Left hindlimb (tissue), 1 donor: ENCODE measurements around the gene PTPN14.
"Not testable (repeated sequence)": the region's sequence is repeated elsewhere in the genome, so short reads cannot be mapped to it uniquely, and the experiment has no call there.

Experiments used
- DNase-seq: peaks from one replicate; pipeline ENCODE4 v3.0.0-alpha.2; 2018

Gene PTPN14

DNA sequence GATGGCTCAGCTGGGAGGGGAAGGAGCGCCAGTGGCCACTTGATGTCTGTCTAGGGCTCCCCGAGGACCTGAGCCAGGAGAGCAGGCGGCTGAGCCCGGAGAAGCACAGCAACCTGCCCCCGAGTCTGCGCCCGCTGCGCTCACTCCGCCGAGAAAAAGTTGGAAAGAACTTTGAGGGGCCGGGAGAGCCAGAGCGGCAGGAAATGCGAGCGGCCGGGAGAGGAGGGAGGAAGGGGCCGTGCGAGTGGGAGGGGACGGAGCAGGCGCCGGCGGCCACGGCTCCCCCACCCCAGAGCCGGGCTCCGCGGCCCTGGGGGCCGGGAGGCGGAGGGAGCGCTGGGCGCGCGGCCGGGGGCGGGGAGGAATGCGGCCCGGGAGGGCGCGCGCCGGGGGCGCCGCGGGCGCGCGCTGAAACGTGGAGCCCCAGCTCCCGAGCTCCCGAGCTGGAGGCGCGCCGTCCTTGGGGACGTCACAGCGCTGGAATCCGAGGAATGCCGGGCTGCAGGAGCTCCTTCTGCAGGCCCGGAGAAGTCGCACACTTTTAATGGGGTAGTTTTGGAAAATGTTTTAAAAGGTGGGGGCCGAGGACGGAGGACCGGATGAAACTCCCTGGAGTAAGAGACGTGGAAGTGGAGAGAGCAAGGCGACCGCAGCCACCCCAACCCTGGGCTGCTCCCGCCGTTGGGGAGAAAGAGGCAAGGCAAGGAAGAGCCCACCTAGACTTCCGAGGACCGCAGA, at the start of gene PTPN14:
TSS of gene PTPN14 (minus strand) at position 167 of the 738 bp plus-strand sequence. CDS start 86,799 bp downstream, outside the sequence.
- DNase-seq: peak; percentile 95

DNA sequence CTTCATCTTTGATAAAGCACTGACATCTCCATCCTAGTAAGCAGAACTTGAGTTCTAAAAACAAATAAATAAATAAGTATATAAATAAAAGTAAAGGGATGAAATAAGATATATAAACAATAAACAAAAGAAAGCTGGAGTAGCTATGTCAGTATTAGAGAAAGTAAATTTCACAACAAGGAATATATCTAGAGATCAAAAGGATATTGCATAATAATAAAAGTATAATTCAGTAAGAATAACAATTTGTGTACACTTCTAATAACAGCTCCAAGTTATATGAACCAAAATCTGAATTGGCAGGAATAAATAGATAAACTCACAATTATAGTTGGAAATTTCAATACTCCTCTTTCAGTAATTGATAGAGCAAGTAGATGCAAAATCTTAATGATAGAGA, 41.8 kb upstream of the PTPN14 start:
- DNase-seq: no peak

DNA sequence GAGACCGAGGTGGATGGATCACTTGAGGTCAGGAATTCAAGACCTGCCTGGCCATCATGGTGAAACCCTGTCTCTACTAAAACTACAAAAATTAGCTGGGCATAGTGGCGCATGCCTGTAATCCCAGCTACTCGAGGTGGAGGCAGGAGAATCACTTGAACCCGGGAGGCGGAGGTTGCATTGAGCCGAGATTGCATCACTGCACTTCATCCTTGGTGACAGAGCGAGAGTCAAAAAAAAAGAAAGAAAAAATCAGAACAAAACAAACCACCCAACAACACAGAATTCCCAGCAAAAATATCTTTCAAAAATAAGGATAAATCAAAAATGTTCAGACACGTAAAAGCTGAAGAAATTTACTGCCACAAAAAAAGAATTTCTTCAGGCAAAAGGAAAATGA, 40.5 kb upstream of the PTPN14 start:
- not testable (repeated sequence) for DNase-seq

DNA sequence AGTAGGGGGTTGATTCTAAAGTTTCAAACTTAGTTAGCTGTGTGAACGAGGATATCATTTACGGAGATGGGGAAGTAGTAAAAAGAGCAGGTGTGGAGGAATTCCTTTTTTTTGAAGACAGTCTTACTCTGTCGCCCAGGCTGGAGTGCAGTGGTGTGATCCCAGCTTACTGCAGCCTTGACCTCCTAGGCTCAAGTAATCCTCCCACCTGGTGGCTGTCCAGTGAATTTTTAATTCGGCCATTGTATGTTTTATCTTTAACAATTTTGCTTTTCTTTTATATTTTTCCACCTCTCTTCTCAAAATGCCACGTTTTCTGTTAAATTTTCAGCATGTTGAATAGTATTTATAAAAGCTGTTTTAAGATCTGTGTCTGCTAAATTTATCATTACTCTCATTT, 39.3 kb upstream of the PTPN14 start:
- DNase-seq: no peak

- DNase-seq: no peak
Observed at GRCh38 chr1:214588963-214589597, 37.7 kb upstream of the PTPN14 start.

GRCh38 chr1:214587165-214587564, 35.8 kb upstream of the PTPN14 start:
- no peak for DNase-seq

DNA sequence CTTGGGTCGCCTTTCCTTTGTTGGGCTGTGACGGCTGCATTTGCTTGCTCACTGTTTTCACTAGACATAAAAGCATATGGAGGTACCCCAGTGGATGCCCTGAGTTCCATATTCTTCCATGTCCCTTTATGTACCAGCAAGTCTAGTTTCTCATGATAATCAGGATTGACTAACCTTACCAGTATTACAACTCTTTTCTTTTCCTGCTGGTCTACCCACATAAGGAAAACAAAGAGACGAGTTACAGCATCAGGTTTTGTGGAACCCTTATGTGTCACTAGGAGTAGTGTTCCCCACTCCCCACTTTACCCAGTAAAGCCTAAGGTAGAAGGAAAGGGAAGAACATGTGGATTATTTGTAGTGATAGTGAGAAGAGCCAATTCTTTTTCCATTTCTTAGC, 35.2 kb upstream of the PTPN14 start:
- no peak for DNase-seq

DNA sequence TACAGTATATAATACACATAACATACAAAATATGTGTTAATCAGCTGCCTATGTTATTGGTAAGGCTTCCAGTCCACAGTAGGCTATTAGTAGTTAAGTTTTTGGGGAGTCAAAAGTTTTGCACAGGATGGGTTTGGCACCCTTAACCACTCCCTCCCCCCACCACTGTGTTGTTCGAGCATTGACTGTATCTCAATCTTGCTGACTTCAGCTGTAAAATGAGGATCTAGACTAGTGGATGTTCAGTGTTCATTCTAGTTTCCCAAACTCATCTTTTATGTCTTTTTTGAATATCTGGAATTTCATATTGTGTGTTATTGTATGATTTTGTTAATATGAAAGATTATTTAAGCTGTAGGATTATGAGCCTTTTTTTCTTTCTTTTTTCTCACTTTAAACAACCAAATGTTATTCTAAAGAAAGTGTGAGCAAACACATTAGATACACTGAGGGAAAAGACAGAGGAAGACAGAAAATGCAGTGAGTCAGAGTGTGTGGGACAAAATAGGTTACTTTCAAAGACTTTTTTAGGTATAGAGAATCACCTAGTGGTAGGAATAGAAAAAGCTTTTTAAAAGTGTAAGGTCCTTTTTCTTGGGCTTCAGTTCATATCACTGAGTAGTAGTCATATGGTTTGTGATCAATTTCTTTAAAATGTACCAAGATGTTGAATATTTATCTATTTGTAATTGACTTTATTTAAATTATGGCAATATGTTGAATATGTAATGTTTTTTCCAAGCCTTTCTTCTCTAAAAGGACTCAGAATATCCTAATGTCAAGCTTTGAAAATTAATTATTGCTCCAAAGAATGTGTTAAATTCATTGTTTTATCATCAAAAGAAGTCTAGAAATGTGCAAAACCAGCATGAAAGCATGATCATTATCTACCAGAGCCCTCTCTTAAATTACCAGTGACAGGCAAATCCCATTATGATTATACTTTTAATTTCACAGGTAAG, 33.7 kb upstream of the PTPN14 start:
- no peak for DNase-seq

DNA sequence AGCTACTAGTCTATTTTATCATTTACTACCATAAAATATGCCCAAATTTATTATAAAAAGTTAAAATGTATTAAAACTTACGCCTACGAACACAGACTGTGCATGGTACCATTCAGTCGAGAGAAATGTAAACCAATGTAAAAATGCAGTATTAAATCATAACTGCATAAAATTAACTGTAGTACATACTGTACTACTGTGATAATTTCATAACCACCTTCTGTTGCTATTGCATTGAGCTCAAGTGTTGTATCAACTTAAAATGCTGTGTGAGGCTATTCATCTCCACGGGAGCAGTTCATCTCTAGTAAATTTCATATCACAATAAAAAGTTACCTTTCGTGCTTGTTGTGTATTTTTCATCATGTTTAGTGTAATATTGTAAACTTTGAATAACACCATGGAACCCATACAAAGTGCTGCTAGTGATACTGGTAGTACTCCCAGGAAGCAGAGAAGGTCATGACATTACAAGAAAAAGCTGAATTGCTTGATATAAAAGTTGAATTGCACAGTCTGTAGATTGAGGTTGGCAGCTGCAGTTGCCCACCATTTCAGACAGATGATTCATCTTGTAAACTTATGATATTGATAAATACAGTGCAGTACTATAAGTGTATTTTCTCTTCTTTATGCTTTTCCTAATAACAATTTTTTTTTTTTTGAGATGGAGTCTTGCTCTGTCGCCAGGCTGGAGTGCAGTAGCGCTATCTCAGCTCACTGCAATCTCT, 32.6 kb upstream of the PTPN14 start:
- no peak for DNase-seq

GRCh38 chr1:214583113-214583512, 31.7 kb upstream of the PTPN14 start:
- no peak for DNase-seq

DNA sequence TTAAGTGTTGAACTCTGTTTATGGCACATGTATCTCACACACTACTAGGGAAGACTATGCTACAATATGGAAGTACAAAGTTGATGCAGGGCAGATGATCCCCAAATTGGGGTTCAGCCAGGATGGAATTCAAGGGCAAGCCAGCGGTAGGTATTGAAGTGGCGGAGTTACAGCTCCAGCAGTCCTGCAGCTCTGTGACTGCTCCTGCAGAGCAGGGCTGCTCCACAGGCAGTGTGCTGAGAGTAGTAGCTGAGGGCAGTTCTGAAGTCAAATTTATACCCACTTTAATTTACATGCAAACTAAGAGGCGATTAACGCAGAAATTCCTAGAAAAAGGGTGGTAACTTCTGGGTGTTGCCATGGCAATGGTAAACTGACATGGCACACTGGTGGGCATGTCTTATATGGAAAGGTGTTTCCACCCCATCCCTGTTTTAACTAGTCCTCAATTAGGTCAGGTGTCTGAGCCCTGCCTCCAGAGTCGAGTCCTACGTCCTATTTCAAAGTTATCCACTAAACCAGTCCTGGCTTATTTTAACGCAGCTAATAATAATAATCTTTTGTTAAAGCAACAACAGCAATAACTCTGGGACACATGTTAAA, 31.0 kb upstream of the PTPN14 start:
- no peak for DNase-seq

DNA sequence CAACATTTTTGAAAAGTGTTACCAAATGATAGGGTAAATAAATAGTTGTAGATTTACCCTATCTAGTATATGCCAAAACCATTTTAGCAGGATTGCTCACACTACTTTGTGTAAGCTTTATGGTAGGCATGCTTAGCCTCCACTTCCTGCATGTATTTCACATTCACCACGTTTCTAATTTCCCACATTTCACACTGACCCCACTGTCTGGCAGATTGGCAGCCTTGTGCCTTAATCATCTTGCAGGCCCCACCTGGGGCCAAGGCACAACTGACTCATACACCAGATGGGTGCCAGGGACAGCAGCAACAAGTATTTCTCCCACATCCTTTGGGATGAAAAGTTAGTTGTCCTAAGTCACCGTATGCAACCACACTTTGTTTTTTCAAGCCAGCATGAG, 30.4 kb upstream of the PTPN14 start:
- no peak for DNase-seq

- DNase-seq: no peak
Observed at GRCh38 chr1:214579183-214579582, 27.8 kb upstream of the PTPN14 start.

DNA sequence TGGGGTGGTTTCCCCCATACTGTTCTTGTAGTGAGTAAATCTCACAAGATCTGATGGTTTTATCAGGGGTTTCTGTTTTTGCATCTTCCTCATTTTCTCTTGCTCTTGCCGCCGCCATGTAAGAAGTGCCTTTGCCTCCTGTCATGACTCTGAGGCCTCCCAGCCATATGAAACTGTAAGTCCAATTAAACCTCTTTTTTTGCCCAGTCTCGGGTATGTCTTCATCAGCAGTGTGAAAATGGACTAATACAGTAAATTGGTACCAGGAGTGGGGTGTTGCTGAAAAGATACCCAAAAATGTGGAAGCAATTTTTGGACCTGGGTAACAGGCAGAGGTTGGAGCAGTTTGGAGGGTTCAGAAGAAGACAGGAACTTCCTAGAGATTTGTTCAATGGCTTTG, 24.7 kb upstream of the PTPN14 start:
- DNase-seq: not testable (repeated sequence)

- no peak for DNase-seq
Observed at GRCh38 chr1:214574598-214575411, 23.4 kb upstream of the PTPN14 start.

GRCh38 chr1:214573386-214574318, 22.2 kb upstream of the PTPN14 start:
- no peak for DNase-seq

DNA sequence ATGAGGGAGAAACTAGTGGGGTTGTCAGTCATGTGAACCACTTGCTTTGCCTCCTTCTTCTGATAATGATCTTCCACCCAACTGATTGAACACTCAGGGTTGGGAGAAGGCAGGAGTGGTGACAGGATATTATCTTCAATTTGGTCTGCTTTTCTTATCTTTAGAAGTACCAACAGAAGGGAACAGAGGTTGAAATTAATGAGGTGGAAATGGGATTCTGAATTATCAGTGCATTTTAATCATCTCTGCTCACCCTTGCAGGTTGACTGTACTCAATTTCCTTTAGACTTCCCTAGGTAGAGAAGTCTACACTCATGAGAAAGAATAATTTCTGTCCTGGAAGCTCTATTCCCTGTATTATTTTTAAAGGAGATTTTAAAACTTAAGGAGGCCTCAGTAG, 19.9 kb upstream of the PTPN14 start:
- no peak for DNase-seq

DNA sequence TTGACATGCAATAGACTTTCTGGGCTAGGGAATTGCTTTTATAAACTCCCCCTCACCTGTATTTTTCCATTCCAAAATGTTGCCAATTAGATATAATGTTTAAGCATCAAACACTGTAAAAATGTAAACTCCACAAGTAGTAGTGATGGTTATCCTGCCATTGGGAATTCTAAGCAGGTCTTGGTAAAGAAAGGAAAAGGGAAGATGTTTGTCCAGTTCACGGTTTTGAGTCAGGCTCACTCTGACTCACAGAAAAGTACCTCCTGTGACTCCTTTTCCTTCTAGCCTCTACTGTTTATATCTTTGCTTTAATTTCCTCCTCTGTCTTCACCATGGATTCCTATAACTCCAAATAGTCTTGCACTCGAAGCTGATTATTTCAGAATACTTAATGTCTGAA, 19.0 kb upstream of the PTPN14 start:
- DNase-seq: no peak

- DNase-seq: no peak
Observed at GRCh38 chr1:214569357-214570004, 18.1 kb upstream of the PTPN14 start.

DNA sequence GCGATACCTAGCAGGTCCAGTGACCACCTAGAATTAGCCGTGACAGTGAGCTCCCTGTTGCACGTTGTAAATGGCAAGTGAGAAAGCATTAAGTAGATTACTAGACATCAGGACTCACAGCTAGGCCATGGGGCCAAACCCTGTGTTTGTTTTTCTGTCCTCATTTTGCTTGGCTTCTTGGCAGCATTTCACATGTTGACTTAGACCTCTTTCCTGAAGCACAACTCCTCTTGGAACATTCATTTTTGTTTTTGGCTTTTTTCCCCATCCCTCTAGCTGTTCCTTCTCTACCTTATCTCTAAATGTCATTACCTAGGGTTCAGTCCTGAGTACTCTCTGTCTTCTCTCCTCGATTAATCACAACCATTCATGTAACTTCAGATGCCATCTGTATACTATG, 16.9 kb upstream of the PTPN14 start:
- DNase-seq: no peak
